ENCODE measurements around the gene CYP19A1.

GRCh38 chr15:51299187-51300015 is 39.0 kb downstream of the CYP19A1 start:
- TF ChIP-seq EZH2 (IDR thresholded peaks at IDR 0.05; ENCODE audit: insufficient read depth, poor library complexity, severe bottlenecking) (no peak), EZH2phosphoT487 (IDR thresholded peaks at IDR 0.05; ENCODE audit: insufficient read depth, low read depth) (no peak)

All from GM23248 (cell line).